Neural progenitor cell (in vitro differentiated cells): ENCODE measurements around the gene KLHDC8A.

Experiments used
- EZH2 ChIP-seq: fragments of 200-600 bp; sonication (generic); IDR thresholded peaks from 2 replicates; pipeline ENCODE4 v1.6.1; 2017; ENCODE audit warnings: antibody characterized with exemption, mild to moderate bottlenecking, moderate library complexity
- TF ChIP-seq, protein P1 (sequence below): fragments of 200-600 bp; sonication (generic); IDR thresholded peaks from 2 replicates; pipeline ENCODE4 v1.5.1; 2017; ENCODE audit warnings: antibody characterized with exemption, mild to moderate bottlenecking

DNA sequence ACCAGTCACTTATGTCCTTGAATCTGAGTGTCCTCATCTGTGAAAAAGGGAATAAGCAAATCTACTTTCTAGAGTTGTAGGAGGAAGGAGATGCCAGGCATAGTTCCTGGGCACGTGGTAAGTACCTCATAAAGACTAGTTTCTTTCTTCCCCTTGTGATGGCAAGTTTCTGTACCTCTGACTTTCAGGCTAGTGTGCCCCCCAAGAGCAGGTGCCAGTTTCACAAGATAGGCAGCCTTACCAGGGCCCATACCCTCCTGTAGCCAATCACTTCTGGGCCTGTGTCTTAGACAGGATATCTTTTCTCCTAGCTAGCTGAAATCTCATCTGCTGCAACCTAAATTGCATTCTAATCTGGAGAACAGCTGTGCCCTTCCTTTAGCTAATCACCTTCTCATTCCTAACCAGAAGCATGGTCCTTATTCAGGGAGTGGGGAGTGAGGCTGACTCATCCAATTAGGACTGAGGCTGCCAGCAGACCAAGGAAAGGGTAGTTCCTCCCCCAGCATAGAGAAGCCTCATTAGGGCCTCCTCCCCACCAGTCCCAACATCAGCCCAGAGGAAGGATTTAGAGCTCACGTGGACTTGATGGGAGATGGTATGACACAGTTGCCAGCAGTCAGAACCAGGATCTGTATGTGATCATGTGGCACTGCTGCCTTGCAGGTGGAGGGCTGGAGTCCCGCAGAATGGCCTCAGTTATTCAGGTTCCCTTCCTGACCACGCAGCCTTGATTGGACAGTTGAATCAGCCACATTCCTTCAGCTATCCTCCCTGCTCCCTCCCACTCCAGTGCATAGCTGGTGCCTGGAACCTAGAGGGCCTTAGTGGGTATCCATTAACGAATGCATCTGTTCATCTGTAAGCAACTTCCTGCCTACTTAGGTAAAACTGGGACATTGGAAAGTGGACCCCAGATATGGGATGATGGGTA lies 7.9 kb downstream of the KLHDC8A start:
- TF ChIP-seq EZH2: no peak
- TF ChIP-seq, protein P1, sequence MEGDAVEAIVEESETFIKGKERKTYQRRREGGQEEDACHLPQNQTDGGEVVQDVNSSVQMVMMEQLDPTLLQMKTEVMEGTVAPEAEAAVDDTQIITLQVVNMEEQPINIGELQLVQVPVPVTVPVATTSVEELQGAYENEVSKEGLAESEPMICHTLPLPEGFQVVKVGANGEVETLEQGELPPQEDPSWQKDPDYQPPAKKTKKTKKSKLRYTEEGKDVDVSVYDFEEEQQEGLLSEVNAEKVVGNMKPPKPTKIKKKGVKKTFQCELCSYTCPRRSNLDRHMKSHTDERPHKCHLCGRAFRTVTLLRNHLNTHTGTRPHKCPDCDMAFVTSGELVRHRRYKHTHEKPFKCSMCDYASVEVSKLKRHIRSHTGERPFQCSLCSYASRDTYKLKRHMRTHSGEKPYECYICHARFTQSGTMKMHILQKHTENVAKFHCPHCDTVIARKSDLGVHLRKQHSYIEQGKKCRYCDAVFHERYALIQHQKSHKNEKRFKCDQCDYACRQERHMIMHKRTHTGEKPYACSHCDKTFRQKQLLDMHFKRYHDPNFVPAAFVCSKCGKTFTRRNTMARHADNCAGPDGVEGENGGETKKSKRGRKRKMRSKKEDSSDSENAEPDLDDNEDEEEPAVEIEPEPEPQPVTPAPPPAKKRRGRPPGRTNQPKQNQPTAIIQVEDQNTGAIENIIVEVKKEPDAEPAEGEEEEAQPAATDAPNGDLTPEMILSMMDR: no peak
